Inferior parietal cortex (tissue), 1 donor: ENCODE results near the gene ADAMTS12.
A peak's percentile ranks its signal among the peaks of the same experiment; 100 is the strongest.

ENCODE experiments used
- DNase-seq: peaks from one replicate; pipeline ENCODE4 v3.0.0-alpha.2; 2016; ENCODE audit errors: extremely low spot score

Gene ADAMTS12

DNA sequence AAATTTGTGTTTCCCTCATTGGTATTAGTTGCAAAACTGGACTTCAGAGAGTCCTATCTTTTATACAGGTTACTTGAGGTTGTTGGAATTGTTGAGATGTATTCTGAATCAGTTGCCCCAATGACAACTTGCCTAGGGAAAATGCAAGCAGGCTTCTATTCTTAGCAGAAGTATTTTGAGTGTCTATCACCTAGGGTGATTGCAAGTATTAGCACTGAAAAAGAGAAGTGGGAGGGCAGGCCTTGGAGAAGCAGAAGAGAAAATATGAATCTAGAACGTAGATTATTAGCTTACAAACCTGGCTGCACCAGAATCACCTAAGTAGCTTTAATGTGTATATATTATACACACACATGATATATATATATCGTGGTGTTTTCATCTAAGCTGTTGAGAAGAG is 43.2 kb downstream of the ADAMTS12 start:
- DNase-seq = no peak

DNA sequence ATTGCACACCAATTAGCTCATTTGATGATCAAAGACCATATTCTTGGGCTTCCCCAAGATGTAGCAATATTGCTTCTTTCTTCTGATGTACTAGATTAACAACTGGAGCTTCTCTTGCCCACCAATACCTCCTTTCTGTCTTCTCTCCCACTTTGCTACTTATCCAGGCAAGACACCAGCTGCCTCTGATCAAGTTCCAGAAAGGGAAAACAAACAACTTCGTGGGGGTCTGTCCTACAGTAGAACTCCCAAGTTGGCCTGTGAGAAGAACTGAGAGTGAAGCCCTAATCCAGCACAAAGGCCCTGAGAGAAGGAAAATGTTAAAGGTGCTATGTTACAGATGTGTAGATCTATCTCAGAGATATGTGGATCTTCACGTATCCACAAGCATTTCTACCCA is 44.9 kb downstream of the ADAMTS12 start:
- no peak for DNase-seq

DNA sequence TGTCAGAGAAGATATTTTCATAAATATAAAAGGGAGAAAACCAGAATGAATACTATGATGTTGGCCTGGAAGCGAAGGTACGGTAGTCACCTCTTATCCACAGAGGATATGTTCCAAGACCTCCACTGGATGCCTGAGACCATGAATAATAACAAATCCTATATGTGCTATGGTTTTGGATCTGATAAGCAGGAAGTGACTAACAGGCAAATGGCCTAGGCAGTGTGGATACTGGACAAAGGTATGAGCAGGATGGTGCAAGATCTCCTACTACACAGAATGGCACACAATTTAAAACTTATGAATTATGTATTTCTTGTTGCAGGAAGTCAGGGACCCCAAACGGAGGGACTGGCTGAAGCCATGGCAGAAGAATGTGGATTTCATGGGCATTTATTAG is 48.2 kb downstream of the ADAMTS12 start:
- no peak for DNase-seq

DNA sequence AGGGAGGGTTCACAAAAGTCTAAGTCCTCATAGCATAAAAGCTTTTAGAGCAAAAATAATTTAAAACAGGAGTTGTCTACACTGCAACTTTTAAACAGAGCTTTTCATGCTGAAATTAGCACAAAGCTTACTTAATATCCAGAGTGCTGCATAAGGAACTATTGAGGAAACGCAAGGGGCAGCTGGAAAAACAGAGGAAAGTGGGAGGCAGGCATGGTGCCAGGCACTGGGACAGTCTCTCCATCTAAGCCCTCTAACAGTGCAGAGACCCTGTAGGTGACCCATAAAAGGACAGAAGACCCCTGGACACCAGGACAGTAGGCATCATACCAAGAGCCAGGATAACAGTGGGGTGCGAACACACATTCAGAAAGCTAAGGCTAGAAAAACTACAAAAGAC is 49.3 kb downstream of the ADAMTS12 start:
- DNase-seq = no peak

DNA sequence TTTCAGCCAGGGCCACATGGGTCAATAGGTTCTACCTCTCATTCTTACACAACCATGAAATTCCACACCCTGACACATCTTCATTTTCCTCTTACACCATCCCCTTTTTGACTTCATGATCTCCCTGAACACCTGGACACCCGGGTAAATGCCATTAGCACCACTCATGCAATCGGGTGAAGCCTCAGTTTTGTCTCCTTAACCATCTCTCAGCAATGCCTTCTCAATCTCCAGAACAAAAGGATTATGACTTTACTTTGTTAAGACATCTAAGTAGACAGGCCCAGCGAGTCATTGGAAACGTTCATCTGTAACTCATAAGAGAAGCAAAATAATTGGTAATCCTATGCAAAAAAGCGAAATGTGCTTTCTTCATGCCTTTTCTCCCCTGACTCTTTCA is 49.9 kb downstream of the ADAMTS12 start:
- DNase-seq = no peak

DNA sequence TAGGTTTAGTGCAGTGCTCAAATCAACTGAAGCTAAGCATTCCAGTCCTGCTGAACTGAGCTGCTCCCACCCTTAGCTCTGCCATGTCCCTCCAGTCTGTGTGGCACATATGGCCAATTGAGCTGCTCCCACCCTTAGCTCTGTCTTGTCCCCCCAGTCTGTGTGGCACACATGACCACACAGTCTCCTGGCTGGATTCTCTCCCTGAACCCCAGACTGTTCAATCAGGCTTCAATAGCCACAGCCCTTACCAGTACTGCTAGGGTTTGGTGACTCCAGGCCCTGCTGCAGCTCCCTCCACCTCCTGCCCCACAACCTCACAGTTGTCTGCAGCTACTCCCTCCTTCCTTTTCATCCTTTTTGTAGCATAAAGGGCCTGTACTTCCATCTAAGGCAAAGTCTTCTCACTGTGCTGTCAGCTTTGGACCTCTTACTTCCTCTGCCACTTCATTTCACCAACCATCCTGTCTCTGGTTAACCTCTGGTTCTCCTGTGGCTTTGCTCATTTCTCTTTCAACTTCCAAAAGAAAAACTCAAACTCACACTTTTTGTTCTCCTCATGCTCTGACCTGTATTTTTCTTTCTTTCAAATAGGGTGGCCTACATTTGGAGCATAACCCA is 50.8 kb downstream of the ADAMTS12 start:
- no peak for DNase-seq

DNA sequence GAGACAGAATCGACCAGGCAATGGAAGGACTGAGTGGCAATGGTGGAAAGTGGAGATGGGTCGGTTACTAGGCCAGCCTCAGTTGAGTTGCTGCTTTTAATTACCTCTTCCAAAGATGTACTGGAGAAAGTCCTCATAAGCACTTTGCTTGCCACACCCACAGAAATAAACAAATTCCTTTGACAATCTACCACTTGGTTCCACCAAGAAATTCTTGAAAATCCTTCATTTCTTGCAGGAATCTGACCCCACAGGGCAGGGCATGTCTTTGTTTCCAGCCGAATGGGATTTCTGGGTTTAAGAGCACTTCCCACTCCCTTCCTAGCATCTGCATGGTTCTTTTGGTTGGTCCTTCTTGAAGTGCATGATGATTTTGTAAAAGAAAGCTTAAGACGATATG is 54.5 kb downstream of the ADAMTS12 start:
- no peak for DNase-seq

DNA sequence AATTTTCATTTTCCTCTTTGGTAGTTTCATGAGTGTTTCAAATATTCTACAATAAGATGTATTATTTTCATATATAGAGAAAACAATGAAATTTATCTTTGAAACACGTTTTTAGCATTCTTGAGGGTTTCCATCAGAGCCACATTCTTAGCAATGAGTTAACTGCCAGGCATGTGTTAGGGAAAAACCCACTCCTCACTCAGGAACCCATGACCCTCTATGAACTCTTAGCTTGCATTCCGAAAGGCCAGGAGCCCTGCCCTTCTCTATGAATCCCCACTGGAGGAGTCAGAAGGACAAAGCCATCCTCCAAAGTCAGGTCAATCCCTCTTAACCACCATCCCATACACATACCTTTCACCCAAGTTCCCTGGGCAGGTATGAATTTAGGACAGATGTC is 57.5 kb downstream of the ADAMTS12 start:
- no peak for DNase-seq

DNA sequence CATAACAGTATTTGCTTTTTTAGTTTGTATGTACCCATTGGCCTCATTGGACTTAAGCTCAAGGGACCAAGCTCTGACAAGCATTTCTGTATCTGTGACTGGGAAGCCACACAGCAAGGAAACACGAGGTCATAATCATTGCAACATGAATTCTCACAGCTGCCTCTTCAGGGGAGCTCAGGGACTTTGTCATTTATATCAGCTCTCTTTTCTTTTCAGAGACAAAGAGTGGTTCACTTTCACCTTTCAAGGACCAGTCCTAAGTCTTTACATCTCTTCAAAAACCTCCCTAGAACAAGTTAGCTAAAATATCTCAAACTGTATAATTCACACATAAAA is 58.6 kb downstream of the ADAMTS12 start:
- no peak for DNase-seq

DNA sequence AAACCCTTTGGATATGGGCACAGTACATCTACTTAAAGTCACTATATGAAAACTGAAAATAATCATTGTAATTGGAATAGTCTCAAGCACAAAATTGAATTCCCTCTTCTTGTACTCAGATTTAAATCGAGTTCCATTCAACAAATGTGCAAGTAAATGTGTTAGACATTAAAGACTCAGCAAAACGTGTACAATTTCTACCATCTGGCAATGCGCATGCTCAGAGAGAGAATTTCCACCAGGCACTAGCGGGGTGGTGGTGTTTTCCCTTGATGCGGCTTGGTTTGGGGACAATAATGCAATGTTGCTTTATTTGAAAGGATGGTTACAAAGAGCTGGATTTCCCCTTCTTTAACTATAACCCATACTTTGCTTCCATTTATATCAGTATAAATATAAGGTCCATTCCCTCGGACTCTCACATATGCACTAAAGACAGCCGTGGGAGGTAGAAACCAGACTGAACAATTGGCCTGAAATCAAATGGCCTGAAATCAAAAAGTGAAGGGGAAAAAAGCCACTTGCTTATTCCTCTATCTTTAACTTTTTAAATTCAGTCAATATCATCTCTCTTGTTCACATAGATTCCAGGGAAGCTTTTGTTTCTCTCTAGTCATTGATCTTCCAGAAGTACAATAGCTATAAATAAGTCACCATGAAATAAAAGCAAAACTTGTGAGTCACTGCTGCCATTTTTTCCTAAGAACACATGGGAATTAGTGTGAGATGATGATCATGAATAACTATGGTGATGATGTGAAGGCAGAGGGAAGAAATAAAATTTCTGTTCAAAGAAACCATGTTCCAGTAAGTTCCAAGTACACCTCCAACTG is 59.2 kb downstream of the ADAMTS12 start:
- DNase-seq = no peak

DNA sequence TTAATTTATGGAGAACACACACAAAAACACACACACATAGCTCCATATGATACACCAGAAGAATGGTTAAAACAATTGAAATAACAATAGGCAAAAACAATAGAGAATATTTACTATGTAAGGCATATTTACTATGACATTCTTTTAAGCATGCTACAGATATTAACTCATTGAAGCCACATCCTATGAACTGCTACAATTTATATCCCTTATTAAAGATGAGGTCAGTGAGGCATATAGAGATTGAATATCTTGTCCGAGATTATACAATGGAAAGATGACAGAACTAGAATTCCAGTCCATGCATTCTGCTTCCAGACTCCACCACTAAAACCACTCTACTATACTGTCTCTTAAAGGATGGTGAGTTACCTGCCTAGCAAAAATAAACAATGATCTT is 60.7 kb downstream of the ADAMTS12 start:
- DNase-seq = no peak

DNA sequence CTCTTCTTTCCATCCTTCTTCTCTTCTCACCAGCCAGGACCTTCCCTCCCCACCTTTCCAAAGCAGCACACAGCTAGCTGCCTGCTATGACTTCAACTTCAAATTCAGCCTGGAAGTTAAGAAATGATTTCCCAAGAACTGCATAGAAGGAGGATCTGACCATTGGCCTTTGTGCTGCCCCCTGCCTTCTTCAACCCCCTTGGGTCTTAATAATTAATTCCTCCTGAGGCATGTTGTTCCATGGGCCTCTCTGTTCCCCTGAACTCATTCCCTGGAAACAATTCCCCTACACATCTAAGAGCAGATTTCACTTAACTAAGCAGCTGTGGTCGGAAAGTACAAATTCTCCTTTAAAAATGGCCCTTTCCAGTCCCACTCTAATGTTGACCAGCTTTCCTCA is 62.4 kb downstream of the ADAMTS12 start:
- DNase-seq = no peak

DNA sequence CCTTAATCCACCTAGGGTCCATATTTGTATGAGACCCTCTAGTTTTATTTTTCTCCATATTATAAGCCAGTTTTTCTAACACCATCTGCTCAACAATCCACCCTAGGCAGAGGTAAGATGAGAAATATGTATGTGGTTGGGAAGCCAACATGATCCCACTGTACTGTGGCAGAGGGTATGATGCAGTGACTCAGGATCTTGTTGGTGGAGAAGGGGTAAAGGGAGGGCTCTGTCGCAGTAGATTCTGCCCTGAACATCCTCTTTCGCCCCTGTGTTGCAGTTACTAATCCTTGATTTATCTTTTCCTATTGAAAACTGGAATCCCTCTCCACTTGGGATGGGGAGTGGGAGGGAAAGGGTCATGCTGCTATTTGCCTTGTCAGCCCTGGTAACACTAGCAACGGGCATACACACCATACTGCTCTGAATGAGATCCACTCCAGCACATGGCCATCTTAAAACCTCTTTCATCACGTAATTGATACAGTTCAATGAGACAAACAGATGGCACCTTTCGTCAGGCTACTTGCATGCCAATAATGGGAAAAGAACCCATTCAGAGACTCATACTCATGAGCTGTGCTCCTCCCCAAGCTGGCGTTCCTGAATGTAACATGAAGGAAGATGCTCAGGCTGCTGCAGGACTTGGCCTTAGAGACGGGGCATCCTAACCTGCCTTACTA is 63.0 kb downstream of the ADAMTS12 start:
- DNase-seq = no peak

DNA sequence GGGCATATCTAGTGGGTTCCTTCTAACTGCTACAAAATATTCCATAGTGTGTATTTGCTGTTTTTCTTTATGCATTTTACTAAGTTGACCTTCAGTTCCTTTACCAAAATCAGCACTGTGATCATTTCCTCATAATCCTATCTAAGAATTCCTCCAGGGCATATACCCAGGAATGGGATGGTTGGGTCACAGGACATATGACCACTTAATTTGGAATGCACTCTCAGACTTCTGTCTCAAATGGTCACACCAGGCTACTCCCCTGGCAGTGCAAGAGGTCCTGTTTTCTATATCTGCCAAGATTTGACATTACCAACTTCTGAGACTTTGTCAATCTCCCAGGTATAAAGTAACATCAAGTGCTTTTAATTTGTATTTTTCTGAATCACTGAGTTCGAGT is 63.9 kb downstream of the ADAMTS12 start:
- no peak for DNase-seq

DNA sequence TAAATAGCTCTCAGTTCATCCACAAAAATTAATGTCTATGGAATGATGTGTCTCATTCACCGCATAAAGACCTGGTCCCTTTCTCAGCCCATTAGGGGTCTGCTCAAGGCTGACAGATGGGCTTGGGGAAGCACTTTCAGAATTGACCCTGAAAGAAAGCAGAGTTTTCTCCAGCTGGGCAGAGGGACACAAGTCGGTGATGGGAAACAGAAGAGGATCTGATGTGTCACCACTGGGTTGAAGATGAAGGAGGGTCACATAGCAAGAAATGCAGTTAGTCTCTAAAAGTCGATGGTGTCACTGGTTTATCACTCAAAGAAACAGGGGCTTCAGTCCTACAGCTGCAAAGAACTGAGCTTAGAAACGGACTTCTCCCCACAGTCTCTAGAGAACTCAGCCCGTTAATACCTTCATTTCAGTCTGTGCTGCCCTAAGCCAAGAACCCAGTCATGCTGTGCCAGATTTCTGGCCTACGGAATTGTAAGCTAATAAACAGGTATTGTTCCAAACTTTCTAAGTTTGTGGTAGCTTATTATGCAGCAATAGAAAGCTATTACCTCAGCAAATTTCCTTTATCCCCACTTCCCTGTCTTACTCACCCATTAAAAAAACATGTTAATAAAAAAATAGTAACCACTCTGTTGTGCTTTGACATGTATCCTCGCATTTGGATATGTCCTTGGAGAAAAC is 64.6 kb downstream of the ADAMTS12 start:
- DNase-seq = no peak

DNA sequence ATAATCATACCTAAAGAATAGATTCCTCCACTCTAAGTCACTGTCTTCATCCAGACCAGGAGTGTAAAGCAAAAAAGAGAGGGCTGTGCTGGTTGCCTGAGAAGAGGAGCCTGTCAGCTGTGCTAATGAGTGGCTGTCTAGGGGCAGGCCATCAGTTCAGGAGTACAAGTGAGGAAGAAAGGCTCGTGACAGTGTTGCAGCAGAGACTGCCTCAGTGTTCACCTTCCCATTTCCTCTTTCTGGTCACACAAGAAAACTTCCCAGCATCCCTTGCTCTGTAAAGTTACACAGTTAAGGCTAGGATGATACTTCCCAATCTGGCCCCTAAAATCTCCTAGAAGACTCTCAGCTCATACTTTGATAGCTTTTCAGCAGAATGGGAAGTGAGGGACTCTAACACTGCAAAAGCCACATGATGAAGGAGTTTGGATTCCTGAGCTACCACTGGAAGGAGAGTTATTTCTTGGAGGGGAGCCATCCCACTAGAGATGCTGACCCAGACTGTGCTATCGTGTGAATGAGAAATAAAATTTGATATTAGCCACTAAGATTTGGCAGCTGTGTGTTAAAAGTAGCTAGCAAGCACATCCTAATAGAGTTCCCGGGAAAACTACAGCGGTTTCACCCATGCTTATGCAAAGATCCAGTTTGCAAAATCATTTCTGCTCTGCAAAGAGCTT is 67.1 kb downstream of the ADAMTS12 start:
- DNase-seq = peak; percentile 9

DNA sequence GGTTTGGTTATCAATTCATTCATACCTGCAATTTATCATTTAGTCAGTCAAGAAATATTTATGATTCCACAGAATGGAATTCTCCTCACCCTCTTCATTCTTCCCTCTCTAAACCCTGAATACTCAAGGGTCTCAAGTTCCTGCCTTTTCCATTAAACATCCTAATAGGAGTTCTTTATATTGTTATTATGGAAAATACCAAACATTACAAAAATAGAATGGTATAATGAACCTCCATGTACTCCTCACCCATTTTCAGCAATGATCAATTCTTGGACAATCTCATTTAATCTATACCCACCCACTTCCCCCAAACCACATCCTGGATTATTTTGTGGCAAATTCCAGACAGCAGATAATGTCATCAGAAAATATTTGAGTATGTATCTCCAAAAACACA is 74.5 kb downstream of the ADAMTS12 start:
- no peak for DNase-seq

DNA sequence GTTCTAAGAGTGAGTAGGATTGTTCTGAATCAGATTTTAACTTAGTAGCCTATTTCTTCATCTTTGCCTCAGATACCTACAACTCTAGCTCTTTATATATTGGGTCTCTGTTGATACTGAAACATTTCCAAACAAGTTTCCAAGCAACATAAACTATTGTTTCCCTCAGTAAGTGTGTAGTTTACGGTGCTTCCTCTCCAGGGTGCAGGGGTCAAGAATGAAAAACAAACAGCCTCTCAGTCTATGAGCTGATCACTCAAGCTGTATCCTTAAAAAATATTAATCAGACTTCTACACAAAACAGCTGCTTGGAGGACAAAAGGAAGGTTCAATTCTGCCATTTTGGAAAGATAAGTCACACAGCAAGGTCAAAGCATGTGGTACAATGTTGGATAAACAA is 75.0 kb downstream of the ADAMTS12 start:
- no peak for DNase-seq

DNA sequence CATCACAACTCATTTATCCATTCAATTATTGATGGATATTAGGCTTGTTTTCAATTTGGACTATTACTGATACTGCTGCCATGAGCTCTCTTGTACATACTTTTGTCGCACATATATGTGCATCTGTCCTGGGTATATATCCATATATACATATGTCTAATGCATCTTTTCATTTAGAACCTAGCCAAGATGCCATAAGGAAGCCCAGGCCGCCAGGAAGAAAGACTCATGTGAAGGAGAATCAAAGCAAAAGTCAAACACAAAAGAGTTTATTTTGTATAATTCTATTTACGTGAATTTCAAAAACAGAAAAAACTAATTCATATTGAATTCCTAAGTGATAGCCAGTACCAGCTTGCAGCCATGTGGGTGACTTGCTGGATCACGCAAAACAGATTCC is 79.0 kb downstream of the ADAMTS12 start:
- DNase-seq = no peak

DNA sequence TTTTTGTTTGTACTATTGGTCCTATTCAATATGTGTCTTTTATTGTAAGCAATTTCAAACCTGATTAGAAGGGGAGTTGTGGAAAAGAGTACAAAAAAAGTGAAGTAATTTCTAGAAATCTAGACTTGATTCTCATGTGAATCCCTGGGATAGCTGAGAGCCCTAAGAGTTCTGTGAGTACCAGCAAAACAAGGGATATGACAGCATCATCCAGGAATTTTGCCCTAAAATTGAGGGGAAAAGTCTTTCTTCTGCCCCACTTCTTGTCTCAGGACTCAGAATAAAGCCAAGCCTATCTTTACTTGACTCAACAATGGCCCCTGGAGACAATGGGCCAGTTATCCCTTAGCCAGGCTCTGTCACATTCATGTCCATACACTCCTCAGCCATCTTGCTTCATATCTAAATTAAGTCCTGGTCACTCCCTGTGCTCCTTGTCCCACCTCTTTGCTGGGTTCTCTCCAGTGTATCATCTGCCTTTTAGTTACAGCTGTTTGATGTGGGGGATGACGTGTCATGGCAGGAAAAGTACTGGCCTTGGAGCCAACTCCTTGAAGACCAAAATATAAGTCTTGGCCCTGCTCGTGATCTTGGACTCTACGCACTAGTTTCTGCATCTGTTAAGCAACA is 81.2 kb downstream of the ADAMTS12 start:
- no peak for DNase-seq

DNA sequence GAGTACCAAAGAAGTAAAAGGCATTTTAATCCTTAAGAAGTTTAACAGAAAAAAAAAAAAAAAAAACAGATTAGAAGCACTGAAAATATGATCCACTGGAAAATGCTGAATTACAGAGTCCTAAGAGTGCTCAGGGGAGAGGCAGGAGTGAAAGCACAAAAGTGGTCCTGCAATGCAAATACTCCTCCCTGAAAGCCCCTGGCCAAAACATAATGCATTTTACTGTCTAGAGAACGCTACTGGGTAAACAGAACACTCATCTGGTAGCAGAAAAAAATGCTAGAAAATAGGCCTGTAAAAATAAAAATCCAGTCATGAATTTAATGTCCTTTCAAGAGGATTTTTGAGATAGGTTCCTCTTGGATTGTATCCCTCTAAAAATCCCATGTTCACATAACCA is 81.9 kb downstream of the ADAMTS12 start:
- DNase-seq = no peak

DNA sequence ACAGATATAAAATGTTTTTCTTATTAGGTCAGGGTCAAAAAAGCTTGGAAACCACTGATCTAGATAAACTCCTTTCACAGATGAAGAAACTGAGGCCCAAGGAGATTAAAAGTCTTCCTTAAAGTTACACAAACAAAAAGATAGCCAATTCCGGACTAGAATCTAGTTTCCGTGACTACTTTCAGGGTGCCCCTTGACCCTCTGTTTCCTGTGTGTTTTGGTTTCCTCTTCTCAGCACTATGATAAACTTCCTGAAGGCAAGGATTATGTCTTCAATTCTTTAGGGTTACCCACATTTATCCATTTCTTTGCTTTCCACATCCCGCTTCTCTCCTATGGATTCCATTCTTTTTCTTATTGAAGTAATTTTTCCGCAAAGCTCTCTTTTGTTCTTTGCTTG is 83.1 kb downstream of the ADAMTS12 start:
- DNase-seq = no peak
